Activated naive CD4-positive, alpha-beta T cell treated with Interleukin-2 at 50 U/mL for 16 hours (primary cell): Measurements from ENCODE around the gene RNF217.
"Not testable (repeated sequence)": the region's sequence is repeated elsewhere in the genome, so short reads cannot be mapped to it uniquely, and the experiment has no call there.

Experiments used
- DNase-seq: peaks from one replicate; pipeline ENCODE4 v3.0.0-alpha.2; 2020

The RNF217 gene

GRCh38 chr6:125019918-125020317 is 57.7 kb downstream of the RNF217 start:
- no peak for DNase-seq

GRCh38 chr6:125020385-125020784 is 58.1 kb downstream of the RNF217 start:
- no peak for DNase-seq

GRCh38 chr6:125022391-125022989 is 60.3 kb downstream of the RNF217 start:
- DNase-seq: no peak

GRCh38 chr6:125025164-125025854 is 63.1 kb downstream of the RNF217 start:
- no peak for DNase-seq

- no peak for DNase-seq
These were observed 65.0 kb downstream of the RNF217 start for GRCh38 chr6:125027287-125027686.

- no peak for DNase-seq
These were observed 68.7 kb downstream of the RNF217 start for GRCh38 chr6:125030969-125031368.

- no peak for DNase-seq
These were observed 69.1 kb downstream of the RNF217 start for GRCh38 chr6:125031385-125031784.

- DNase-seq: not testable (repeated sequence)
These were observed 72.7 kb downstream of the RNF217 start for GRCh38 chr6:125034929-125035328.

GRCh38 chr6:125036486-125036885 is 74.2 kb downstream of the RNF217 start:
- not testable (repeated sequence) for DNase-seq

- no peak for DNase-seq
These were observed 75.6 kb downstream of the RNF217 start for GRCh38 chr6:125037827-125038226.

- DNase-seq: no peak
These were observed 76.7 kb downstream of the RNF217 start for GRCh38 chr6:125038925-125039324.

GRCh38 chr6:125041740-125042459 is 79.7 kb downstream of the RNF217 start:
- DNase-seq: no peak

- no peak for DNase-seq
These were observed 81.8 kb downstream of the RNF217 start for GRCh38 chr6:125044066-125044465.

GRCh38 chr6:125044667-125045066 is 82.4 kb downstream of the RNF217 start:
- no peak for DNase-seq

GRCh38 chr6:125046107-125046925 is 84.1 kb downstream of the RNF217 start:
- DNase-seq: no peak

- DNase-seq: no peak
These were observed 86.0 kb downstream of the RNF217 start for GRCh38 chr6:125048274-125048673.

- DNase-seq: no peak
These were observed 88.6 kb downstream of the RNF217 start for GRCh38 chr6:125050663-125051318.

- no peak for DNase-seq
These were observed 91.6 kb downstream of the RNF217 start for GRCh38 chr6:125053809-125054208.

- DNase-seq: no peak
These were observed 92.1 kb downstream of the RNF217 start for GRCh38 chr6:125054331-125054730.

- DNase-seq: no peak
These were observed 95.4 kb downstream of the RNF217 start for GRCh38 chr6:125057392-125058246.

- no peak for DNase-seq
These were observed 96.3 kb downstream of the RNF217 start for GRCh38 chr6:125058546-125058945.

GRCh38 chr6:125063307-125063706 is 101.1 kb downstream of the RNF217 start:
- DNase-seq: no peak
